ENCODE measurements around the gene OSBPL1A.

Gene OSBPL1A

GRCh38 chr18:24254071-24254470 lies 143.6 kb downstream of the OSBPL1A start:
- no peak overlapping the region for H3K4me2 ChIP-seq (ENCODE audit: low read depth, low read length, poor library complexity, severe bottlenecking)

DNA sequence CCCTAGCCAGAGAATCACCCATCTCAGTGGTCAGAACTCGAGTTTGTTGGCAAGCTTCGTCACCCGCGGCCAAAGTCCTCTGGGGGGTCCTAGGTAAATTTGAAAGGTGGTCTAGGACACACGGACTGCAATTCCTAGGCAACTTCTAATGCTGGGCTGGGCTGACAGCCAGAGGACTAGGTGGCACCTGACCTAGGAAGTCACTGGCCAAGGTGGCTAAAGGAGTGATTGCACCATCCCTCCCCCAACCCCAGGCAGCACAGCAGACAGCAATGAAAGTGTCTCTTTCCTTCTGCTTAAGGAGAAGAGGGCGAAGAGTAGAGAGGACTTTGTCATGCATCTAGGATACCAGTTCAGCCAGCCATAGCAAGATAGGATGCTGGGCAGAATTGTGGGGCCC lies 147.9 kb downstream of the OSBPL1A start:
- H3K36me3 ChIP-seq (ENCODE audit: low read length) = no peaks in the 10 kb centered on the region
- no peak overlapping the region for H3K27ac ChIP-seq (ENCODE audit: low read depth, low read length)

More at GRCh38 chr18:24254071-24254470, 143.6 kb downstream of the OSBPL1A start:
- H3K9me3 ChIP-seq (ENCODE audit: insufficient read depth, low read length) = no peaks in the 10 kb centered on the region
- no peaks in the 10 kb centered on the region for H4K20me1 ChIP-seq (ENCODE audit: low read depth, low read length)
- H3K9ac ChIP-seq (ENCODE audit: low read length) = no peak overlapping the region
- H3K27me3 ChIP-seq (ENCODE audit: low read length) = no peaks in the 10 kb centered on the region
- no peaks in the 10 kb centered on the region for H3K9me2 ChIP-seq (replicated peaks; ENCODE audit: insufficient read depth, low read length)
- H3K36me3 ChIP-seq (ENCODE audit: low read length) = no peaks in the 10 kb centered on the region
- H3K79me2 ChIP-seq (ENCODE audit: insufficient read depth, low read length) = no peaks in the 10 kb centered on the region
- no peak overlapping the region for H2AFZ ChIP-seq (ENCODE audit: low read depth, low read length, severe bottlenecking)
- no peak for TF ChIP-seq CTCF (IDR thresholded peaks at IDR 0.05; ENCODE audit: insufficient read depth, low read length, poor library complexity, severe bottlenecking)
- no peak for TF ChIP-seq EZH2phosphoT487 (conservative IDR thresholded peaks at IDR 0.05; ENCODE audit: low read length)
- H3K27ac ChIP-seq (ENCODE audit: low read depth, low read length) = no peak overlapping the region
- H3K4me3 ChIP-seq (ENCODE audit: insufficient read depth, low read length, poor library complexity, severe bottlenecking) = no peak overlapping the region
- no peaks in the 10 kb centered on the region for H3F3A ChIP-seq (ENCODE audit: insufficient read depth)

DNA sequence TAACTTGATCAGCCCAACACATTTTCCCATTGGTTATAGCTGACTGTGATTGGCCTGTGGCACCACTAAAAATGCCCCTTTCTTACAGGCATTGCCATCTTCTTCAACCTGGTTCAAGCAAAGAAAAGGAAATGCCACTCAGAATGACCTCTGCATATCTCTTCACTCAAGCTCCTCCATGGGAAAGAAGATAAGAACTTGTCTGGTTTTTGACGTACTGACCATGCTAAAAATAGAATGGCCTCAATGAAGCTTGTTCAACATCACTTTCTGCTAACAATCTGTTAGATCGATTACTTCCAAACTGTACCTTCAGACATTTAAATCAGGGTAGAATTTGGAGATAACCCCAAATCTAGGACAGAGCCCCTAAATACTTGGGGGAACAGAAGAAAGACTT lies 149.3 kb downstream of the OSBPL1A start:
- no peak overlapping the region for H3K4me3 ChIP-seq (ENCODE audit: insufficient read depth, low read length, poor library complexity, severe bottlenecking)
- no peaks in the 10 kb centered on the region for H3K9me2 ChIP-seq (replicated peaks; ENCODE audit: insufficient read depth, low read length)
- H3K27ac ChIP-seq (ENCODE audit: low read depth, low read length) = no peak overlapping the region
- H3K79me2 ChIP-seq (ENCODE audit: insufficient read depth, low read length) = no peaks in the 10 kb centered on the region
- no peak overlapping the region for H3K4me2 ChIP-seq (ENCODE audit: low read depth, low read length, poor library complexity, severe bottlenecking)
- H2AFZ ChIP-seq (ENCODE audit: low read depth, low read length, severe bottlenecking) = no peak overlapping the region
- H4K20me1 ChIP-seq (ENCODE audit: low read depth, low read length) = no peaks in the 10 kb centered on the region
- TF ChIP-seq CTCF (IDR thresholded peaks at IDR 0.05; ENCODE audit: insufficient read depth, low read length, poor library complexity, severe bottlenecking) = no peak
- no peak for TF ChIP-seq EZH2phosphoT487 (conservative IDR thresholded peaks at IDR 0.05; ENCODE audit: low read length)
- no peaks in the 10 kb centered on the region for H3K9me3 ChIP-seq (ENCODE audit: insufficient read depth, low read length)
- no peaks in the 10 kb centered on the region for H3K36me3 ChIP-seq (ENCODE audit: low read length)
- no peak overlapping the region for H3K9ac ChIP-seq (ENCODE audit: low read length)
- no peaks in the 10 kb centered on the region for H3K27me3 ChIP-seq (ENCODE audit: low read length)
- H3F3A ChIP-seq (ENCODE audit: insufficient read depth) = no peaks in the 10 kb centered on the region

More for the DNA sequence above, 147.9 kb downstream of the OSBPL1A start:
- H4K20me1 ChIP-seq (ENCODE audit: low read depth, low read length) = no peaks in the 10 kb centered on the region
- no peaks in the 10 kb centered on the region for H3F3A ChIP-seq (ENCODE audit: insufficient read depth)
- H2AFZ ChIP-seq (ENCODE audit: low read depth, low read length, severe bottlenecking) = no peak overlapping the region
- H3K9ac ChIP-seq (ENCODE audit: low read length) = no peak overlapping the region
- no peaks in the 10 kb centered on the region for H3K79me2 ChIP-seq (ENCODE audit: insufficient read depth, low read length)
- H3K4me3 ChIP-seq (ENCODE audit: insufficient read depth, low read length, poor library complexity, severe bottlenecking) = no peak overlapping the region
- no peaks in the 10 kb centered on the region for H3K9me3 ChIP-seq (ENCODE audit: insufficient read depth, low read length)
- no peaks in the 10 kb centered on the region for H3K27me3 ChIP-seq (ENCODE audit: low read length)
- no peak for TF ChIP-seq EZH2phosphoT487 (conservative IDR thresholded peaks at IDR 0.05; ENCODE audit: low read length)
- no peak for TF ChIP-seq CTCF (IDR thresholded peaks at IDR 0.05; ENCODE audit: insufficient read depth, low read length, poor library complexity, severe bottlenecking)
- H3K9me2 ChIP-seq (replicated peaks; ENCODE audit: insufficient read depth, low read length) = no peaks in the 10 kb centered on the region
- no peak overlapping the region for H3K4me2 ChIP-seq (ENCODE audit: low read depth, low read length, poor library complexity, severe bottlenecking)

Data from SU-DHL-6 (cell line).